GM21825 (cell line): Measurements from ENCODE around the gene ZFP36L1.

Source experiments
- ATAC-seq: cut with Tn5 transposase; IDR thresholded peaks from one replicate; pipeline ENCODE4 v1.9.1; 2021; ENCODE audit warnings: mild to moderate bottlenecking, moderate library complexity; ENCODE audit not compliant: unreplicated experiment

Gene ZFP36L1

DNA sequence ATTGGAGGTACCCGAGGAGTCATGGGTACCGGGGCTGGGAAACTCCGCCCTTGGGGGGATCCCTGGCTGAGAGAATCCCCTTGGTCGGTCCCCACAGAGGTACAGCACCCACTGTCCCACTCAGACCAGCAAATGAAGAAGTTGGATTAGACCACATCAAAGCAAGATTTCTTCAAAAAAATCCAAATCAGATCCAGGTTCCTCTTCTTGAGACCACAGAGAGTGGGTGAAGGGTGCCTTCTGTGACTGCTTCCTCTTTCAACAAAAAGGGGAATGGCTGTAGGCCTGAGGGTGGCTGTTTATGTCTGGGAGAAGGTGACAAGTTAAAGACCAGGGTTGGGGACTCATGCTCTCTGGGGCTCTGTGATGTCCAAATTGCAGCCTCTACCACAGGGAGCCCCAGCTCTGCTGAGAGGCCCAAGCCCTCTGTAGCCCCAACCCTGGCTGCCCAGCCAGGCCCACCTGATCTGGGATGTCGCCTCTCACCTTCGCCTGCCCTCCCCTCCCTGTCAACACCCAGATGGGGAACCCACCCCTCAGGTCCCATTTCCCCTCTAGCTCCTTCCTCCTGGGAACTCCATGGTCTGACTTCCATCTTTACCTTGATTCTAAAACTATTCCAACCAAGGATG, 50.9 kb downstream of the ZFP36L1 start:
- ATAC-seq: peak; percentile 89

GRCh38 chr14:68741477-68741791, 51.4 kb downstream of the ZFP36L1 start:
- ATAC-seq: no peak

GRCh38 chr14:68740788-68741476, 51.9 kb downstream of the ZFP36L1 start:
- no peak for ATAC-seq

DNA sequence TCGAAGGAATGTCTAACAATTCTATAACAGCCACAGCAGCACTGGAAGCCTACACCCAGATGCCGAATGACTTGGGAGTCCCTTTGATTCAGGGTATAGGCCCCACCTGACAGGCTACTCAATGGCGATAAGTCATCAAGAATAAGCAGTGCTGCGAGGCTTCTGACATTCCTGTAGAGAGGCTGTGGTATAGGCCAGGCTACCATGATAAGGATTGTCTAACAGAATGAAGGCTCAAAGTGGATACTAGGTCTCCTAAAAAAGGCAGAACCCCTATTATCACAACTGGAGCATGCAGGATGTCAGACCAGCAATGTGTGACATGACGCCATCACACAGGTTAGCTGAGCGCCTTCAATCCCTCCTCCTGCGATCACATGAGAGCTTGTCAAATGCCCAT, 53.2 kb downstream of the ZFP36L1 start:
- ATAC-seq: no peak

DNA sequence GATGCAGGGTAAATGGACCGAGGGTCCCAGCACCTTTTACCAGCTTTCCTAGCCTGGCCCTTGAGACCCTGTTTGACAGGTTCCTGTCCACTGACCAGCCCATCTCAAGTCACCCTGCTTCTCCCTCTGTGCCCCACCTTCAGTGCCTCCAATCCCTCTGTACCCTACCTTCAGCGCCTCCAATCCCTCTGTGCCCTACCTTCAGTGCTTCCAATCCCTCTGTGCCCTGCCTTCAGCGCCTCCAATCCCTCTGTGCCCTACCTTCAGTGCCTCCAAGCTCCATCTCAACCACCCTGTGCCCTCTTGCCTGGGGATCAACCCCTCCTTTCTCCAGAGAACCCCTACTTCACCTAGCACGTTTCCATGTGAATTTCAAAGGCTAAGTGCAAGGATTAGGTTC, 54.3 kb downstream of the ZFP36L1 start:
- ATAC-seq: no peak
